Prostate gland (tissue), 2 donors: ENCODE data around the gene DCTN2.

ENCODE experiments used
- POLR2A ChIP-seq: fragments of 450-650 bp; IDR thresholded peaks from one replicate; pipeline ENCODE4 v1.6.1; 2016; ENCODE audit warnings: antibody characterized with exemption, mild to moderate bottlenecking
- POLR2AphosphoS5 ChIP-seq: sonication (generic); formaldehyde crosslinking; IDR thresholded peaks from one replicate; pipeline ENCODE4 v1.6.1; 2017; ENCODE audit warnings: antibody characterized with exemption
- TF ChIP-seq, protein P1 (sequence below), 4 experiments: fragments of 200-600 bp in 2 of 4; fragments of 450-650 bp in 2 of 4; sonication (generic) in 2 of 4; IDR thresholded peaks; 1 replicate in 3 of 4; 2 replicates in 1 of 4; pipeline ENCODE4 v1.5.1; 2016 to 2019; ENCODE audit warnings: antibody characterized with exemption in 4 of 4, mild to moderate bottlenecking in 2 of 4, moderate library complexity in 2 of 4

DNA sequence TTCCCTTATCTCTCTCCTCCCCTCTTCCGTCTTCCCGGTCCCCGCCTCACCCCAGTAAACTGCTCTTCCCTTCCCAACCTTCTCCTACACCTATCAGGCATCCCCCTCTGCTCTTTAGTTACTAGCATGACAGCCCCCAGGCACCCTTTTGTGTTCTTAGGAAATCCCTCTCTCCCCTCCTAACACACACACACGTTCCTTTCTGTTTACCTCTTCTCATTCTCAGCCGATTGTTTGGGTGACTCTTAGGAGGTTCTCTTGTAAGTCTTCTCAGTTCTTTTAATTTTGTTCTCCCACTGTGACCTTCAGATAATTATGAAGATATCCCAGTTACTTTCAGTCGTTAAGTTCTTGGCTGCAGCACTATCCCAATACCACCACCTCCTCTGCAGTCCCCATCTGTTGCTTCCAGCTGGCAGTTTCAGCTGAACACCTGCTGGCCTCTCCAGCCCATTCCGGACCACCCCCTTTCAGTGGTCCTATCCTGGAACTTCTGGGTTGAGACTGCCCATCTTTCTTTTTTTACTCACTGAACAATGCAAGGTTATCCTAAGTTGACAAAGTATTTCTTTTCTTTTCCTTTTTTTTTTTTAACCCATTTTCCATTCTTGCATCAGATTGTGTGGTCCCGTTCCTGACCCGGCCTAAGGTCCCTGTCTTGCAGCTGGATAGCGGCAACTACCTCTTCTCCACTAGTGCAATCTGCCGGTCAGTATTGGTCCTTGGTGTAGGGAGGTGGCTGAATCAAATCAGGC, 58.4 kb downstream of the DCTN2 start:
- TF ChIP-seq POLR2A (no peak), POLR2AphosphoS5 (no peak)
- TF ChIP-seq, protein P1, sequence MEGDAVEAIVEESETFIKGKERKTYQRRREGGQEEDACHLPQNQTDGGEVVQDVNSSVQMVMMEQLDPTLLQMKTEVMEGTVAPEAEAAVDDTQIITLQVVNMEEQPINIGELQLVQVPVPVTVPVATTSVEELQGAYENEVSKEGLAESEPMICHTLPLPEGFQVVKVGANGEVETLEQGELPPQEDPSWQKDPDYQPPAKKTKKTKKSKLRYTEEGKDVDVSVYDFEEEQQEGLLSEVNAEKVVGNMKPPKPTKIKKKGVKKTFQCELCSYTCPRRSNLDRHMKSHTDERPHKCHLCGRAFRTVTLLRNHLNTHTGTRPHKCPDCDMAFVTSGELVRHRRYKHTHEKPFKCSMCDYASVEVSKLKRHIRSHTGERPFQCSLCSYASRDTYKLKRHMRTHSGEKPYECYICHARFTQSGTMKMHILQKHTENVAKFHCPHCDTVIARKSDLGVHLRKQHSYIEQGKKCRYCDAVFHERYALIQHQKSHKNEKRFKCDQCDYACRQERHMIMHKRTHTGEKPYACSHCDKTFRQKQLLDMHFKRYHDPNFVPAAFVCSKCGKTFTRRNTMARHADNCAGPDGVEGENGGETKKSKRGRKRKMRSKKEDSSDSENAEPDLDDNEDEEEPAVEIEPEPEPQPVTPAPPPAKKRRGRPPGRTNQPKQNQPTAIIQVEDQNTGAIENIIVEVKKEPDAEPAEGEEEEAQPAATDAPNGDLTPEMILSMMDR (IDR thresholded peaks at IDR 0.05) = no peak
